Ramos (cell line): ENCODE data around the gene IQCK.

Source experiments
- in situ Hi-C: fragments of 300-500 bp; cut with MboI; formaldehyde crosslinking; loops from one replicate; pipeline ENCODE4 v1.14.3; 2022; ENCODE audit warnings: low sequenced_read_pairs; ENCODE audit not compliant: unreplicated experiment

The IQCK gene

DNA sequence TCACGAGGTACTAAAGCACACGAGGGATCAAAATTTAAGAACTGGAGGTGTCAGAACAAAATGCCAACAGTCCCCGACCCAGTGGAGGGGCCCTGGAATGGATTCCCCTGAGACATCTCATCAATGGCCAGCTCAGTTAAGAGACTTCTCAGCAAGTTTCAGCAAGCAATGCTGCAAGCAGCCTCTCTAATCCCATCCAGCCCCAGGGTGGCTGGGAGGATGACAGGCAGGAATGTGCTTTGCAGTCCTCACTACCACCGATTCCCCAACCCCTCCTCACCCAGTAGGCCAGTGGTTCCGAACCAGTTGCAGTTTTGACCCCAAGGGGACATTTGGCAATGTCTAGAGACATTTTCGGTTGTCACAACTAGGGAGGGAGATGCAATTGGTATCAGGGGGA lies 157.8 kb downstream of the IQCK start:
- in situ Hi-C loops = no loop called here

GRCh38 chr16:19876501-19877059 lies 158.5 kb downstream of the IQCK start:
- in situ Hi-C loops = no loop called here

GRCh38 chr16:19878757-19879156 lies 160.7 kb downstream of the IQCK start:
- in situ Hi-C loops = no loop called here

- in situ Hi-C loops = no loop called here
Observed at GRCh38 chr16:19879241-19879792, 161.2 kb downstream of the IQCK start.

- in situ Hi-C loops = loop anchor here (10.0 kb wide), 2 partner anchors 276 to 786 kb away; no protein-coding TSS in a partner anchor
Observed at GRCh38 chr16:19881028-19881427, 163.0 kb downstream of the IQCK start.

GRCh38 chr16:19881783-19882182 lies 163.7 kb downstream of the IQCK start:
- in situ Hi-C loops = loop anchor here (10.0 kb wide), 2 partner anchors 277 to 787 kb away; no protein-coding TSS in a partner anchor

DNA sequence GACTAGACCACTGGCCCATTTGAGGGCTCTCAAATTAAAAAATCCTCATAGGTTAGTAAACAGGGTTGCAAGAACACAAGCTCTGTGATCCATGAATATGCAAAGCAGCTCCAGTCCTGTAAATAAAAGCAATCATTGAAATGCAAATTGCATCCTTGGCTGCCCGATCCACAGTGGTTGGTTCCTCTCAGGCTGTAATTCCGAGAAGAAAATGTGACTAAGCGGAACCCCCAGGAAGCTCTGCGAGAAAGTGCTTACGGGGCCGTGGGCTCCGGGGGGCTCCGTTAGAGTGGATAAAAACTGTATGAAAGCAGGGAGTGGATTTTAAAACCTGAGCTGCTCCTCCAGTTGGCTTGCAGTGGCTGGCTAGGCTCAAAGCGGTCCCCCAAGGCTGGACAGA lies 164.1 kb downstream of the IQCK start:
- in situ Hi-C loops = loop anchor here (10.0 kb wide), 2 partner anchors 277 to 787 kb away; no protein-coding TSS in a partner anchor

- in situ Hi-C loops = loop anchor here (10.0 kb wide), 2 partner anchors 278 to 788 kb away; no protein-coding TSS in a partner anchor
Observed at GRCh38 chr16:19882646-19883045, 164.6 kb downstream of the IQCK start.

GRCh38 chr16:19883296-19883965 lies 165.4 kb downstream of the IQCK start:
- in situ Hi-C loops = loop anchor here (10.0 kb wide), 2 partner anchors 279 to 789 kb away; no protein-coding TSS in a partner anchor

DNA sequence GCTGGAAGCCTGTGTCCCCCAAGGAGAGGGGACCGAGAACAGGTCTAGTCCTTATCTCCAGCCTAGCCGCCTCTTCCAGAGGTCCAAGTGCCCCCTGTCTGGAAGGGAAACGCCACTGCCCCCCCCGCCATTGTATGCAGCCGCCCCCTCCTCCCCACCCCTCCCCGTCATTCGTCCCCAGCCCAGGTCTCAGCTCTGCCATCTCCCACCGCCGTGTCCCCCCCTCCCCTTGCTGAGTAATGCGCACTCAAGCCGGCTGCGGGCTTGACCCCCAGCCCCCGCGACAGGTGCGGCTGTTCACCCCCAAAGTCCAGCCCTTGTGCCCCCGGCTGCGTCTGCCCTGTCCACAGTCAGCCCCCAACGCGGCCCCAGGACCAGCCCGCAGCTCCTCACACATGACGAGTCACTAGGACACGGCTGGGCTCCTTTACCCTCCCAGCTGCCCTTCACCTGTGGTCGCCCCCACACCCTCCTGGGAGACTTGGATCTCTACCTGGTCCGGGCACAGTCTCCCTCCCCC lies 166.0 kb downstream of the IQCK start:
- in situ Hi-C loops = loop anchor here (10.0 kb wide), 2 partner anchors 279 to 789 kb away; no protein-coding TSS in a partner anchor

GRCh38 chr16:19884611-19885450 lies 166.8 kb downstream of the IQCK start, which contains the start of gene GPRC5B:
Gene GPRC5B, minus strand, starts transcription at chr16:19884848. Its CDS starts 12,003 bp downstream, at chr16:19872845.
- in situ Hi-C loops = loop anchor here (5.0 to 10.0 kb wide), 3 partner anchors 280 to 790 kb away; partner anchors contain the start of gene VPS35L

GRCh38 chr16:19885451-19886072 lies 167.5 kb downstream of the IQCK start:
- in situ Hi-C loops = loop anchor here (5.0 to 10.0 kb wide), 3 partner anchors 281 to 791 kb away; partner anchors contain the start of gene VPS35L

DNA sequence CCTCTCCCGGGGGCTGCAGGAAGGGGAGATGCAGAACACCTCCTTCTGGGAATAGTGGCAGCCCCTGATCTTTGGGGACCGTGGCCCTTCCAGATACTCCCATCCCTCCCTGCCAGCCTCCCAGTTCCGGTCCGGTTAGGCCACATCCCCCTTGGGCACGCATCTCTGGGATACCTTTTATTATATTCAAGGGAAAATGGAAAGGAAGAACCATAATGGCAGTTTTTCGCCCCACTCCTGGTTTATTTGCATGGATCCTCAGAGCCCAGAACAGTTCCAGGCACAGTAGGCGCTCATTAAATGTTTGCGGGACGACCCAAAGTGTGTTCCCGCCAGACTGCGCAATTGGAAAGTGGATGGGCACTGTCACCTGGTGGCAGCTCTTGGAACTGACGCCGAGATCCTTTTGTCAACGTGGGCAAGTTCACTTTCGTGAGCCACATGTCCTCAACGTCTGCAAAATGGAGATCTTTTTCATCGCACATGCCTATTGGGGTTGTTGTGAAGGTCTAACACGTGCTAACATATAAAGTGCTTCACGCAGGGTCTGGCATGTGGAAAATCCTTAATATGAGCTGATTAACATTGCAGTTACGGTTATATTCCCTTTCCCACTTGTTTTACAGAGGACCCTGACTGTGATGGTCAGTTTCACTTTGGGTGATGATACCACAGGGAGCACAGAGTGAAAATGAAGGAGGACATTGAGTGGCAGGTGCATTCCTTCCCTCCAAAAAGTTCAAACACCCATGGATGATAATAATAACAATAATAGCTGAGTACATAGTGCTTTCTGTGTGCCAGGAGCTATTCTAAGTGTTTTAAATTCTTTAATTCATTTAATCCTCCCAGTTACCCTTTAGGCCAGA lies 168.2 kb downstream of the IQCK start:
- in situ Hi-C loops = loop anchor here (5.0 to 10.0 kb wide), 3 partner anchors 282 to 792 kb away; partner anchors contain the start of gene VPS35L

GRCh38 chr16:19888834-19889233 lies 170.8 kb downstream of the IQCK start:
- in situ Hi-C loops = loop anchor here (5.0 to 10.0 kb wide), 3 partner anchors 284 to 794 kb away; partner anchors contain the start of gene VPS35L

DNA sequence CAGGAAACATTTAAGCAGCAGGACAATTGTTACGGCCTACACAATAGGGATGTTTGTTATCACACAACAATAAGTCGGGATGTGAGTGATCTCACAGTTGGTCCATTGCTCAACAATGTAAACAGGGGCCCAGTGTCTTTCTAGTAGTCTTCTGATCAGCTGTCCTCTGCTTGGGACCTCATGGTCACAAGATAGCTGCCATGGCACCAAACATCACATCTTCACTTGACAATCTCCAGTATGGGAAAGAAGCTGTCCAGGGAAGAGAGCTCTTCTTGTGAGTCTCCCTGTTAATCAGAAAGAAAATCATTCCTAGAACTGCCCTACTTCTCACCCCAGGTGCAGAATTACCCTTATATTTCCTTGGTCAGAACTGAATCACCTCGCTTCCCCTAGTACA lies 172.8 kb downstream of the IQCK start:
- in situ Hi-C loops = loop anchor here (10.0 kb wide), 1 partner anchor 494 kb away; no protein-coding TSS in a partner anchor

- in situ Hi-C loops = loop anchor here (10.0 kb wide), 1 partner anchor 492 kb away; no protein-coding TSS in a partner anchor
Observed at GRCh38 chr16:19892902-19893301, 174.8 kb downstream of the IQCK start.

- in situ Hi-C loops = loop anchor here (10.0 kb wide), 1 partner anchor 490 kb away; no protein-coding TSS in a partner anchor
Observed at GRCh38 chr16:19894586-19894985, 176.5 kb downstream of the IQCK start.

GRCh38 chr16:19896951-19897350 lies 178.9 kb downstream of the IQCK start:
- in situ Hi-C loops = loop anchor here (10.0 kb wide), 1 partner anchor 488 kb away; no protein-coding TSS in a partner anchor
